ENCODE data around the gene FNDC3B. TPM values are rescaled to one million over a fixed set of nuclear protein-coding genes. Genes with fewer than 3 reads are reported as not detected.
A peak's percentile ranks its signal among the peaks of the same experiment; 100 is the strongest.

FNDC3B gene
- total RNA-seq, 2 donors from 2014 or later = 17.6 to 17.9 TPM

GRCh38 chr3:172189213-172189612, 149.8 kb downstream of the FNDC3B start:
- Mint-ChIP-seq H3K27me3 (no peaks in the 10 kb centered on the region), H3K36me3 (ENCODE audit: low read depth) (no peaks in the 10 kb centered on the region), H3K4me1 (peaks cover 3% of the 10 kb centered on the region), H3K27ac (no peak overlapping the region), H3K9me3 (no peaks in the 10 kb centered on the region), H3K4me3 (no peak overlapping the region)
- ATAC-seq (replicated peaks) = no peak

- H3K4me3 Mint-ChIP-seq = no peak overlapping the region
- no peak overlapping the region for H3K27ac Mint-ChIP-seq
- no peaks in the 10 kb centered on the region for H3K27me3 Mint-ChIP-seq
- peaks cover 3% of the 10 kb centered on the region for H3K4me1 Mint-ChIP-seq
- H3K36me3 Mint-ChIP-seq (ENCODE audit: low read depth) = no peaks in the 10 kb centered on the region
- no peak for ATAC-seq (replicated peaks)
- H3K9me3 Mint-ChIP-seq = no peaks in the 10 kb centered on the region
These were observed 150.7 kb downstream of the FNDC3B start for GRCh38 chr3:172189987-172190603.

GRCh38 chr3:172190980-172191379, 151.6 kb downstream of the FNDC3B start:
- H3K27ac Mint-ChIP-seq = no peak overlapping the region
- H3K9me3 Mint-ChIP-seq = no peaks in the 10 kb centered on the region
- no peak for ATAC-seq (replicated peaks)
- no peak overlapping the region for H3K4me3 Mint-ChIP-seq
- H3K36me3 Mint-ChIP-seq (ENCODE audit: low read depth) = no peaks in the 10 kb centered on the region
- H3K27me3 Mint-ChIP-seq = no peaks in the 10 kb centered on the region
- peaks cover 3% of the 10 kb centered on the region for H3K4me1 Mint-ChIP-seq

- Mint-ChIP-seq H3K27ac (no peak overlapping the region), H3K4me3 (no peak overlapping the region), H3K36me3 (ENCODE audit: low read depth) (no peaks in the 10 kb centered on the region), H3K27me3 (no peaks in the 10 kb centered on the region), H3K9me3 (no peaks in the 10 kb centered on the region), H3K4me1 (peaks cover 3% of the 10 kb centered on the region)
- ATAC-seq (replicated peaks) = no peak
These were observed 152.3 kb downstream of the FNDC3B start for GRCh38 chr3:172191629-172192028.

GRCh38 chr3:172192830-172193415, 153.5 kb downstream of the FNDC3B start:
- Mint-ChIP-seq H3K36me3 (ENCODE audit: low read depth) (no peaks in the 10 kb centered on the region), H3K27me3 (no peaks in the 10 kb centered on the region), H3K4me3 (no peak overlapping the region), H3K27ac (no peak overlapping the region), H3K4me1 (peaks cover 3% of the 10 kb centered on the region), H3K9me3 (no peaks in the 10 kb centered on the region)
- no peak for ATAC-seq (replicated peaks)

GRCh38 chr3:172193436-172193835, 154.1 kb downstream of the FNDC3B start:
- Mint-ChIP-seq H3K4me1 (peaks cover 3% of the 10 kb centered on the region), H3K4me3 (no peak overlapping the region), H3K36me3 (ENCODE audit: low read depth) (no peaks in the 10 kb centered on the region), H3K9me3 (no peaks in the 10 kb centered on the region), H3K27me3 (no peaks in the 10 kb centered on the region), H3K27ac (no peak overlapping the region)
- ATAC-seq (replicated peaks) = no peak

GRCh38 chr3:172194702-172195406, 155.5 kb downstream of the FNDC3B start:
- H3K36me3 Mint-ChIP-seq (ENCODE audit: low read depth) = no peaks in the 10 kb centered on the region
- H3K4me1 Mint-ChIP-seq = peaks cover 3% of the 10 kb centered on the region
- no peaks in the 10 kb centered on the region for H3K27me3 Mint-ChIP-seq
- no peak overlapping the region for H3K27ac Mint-ChIP-seq
- no peak overlapping the region for H3K4me3 Mint-ChIP-seq
- peak; percentile 37 for ATAC-seq (replicated peaks)
- no peaks in the 10 kb centered on the region for H3K9me3 Mint-ChIP-seq

- Mint-ChIP-seq H3K4me1 (peaks cover 3% of the 10 kb centered on the region), H3K27me3 (no peaks in the 10 kb centered on the region), H3K36me3 (ENCODE audit: low read depth) (no peaks in the 10 kb centered on the region), H3K4me3 (no peak overlapping the region), H3K9me3 (no peaks in the 10 kb centered on the region), H3K27ac (no peak overlapping the region)
- no peak for ATAC-seq (replicated peaks)
These were observed 156.0 kb downstream of the FNDC3B start for GRCh38 chr3:172195407-172195754.

- no peaks in the 10 kb centered on the region for H3K27me3 Mint-ChIP-seq
- no peak overlapping the region for H3K4me3 Mint-ChIP-seq
- H3K4me1 Mint-ChIP-seq = peaks cover 3% of the 10 kb centered on the region
- no peaks in the 10 kb centered on the region for H3K9me3 Mint-ChIP-seq
- no peak for ATAC-seq (replicated peaks)
- H3K36me3 Mint-ChIP-seq (ENCODE audit: low read depth) = no peaks in the 10 kb centered on the region
- no peak overlapping the region for H3K27ac Mint-ChIP-seq
These were observed 158.0 kb downstream of the FNDC3B start for GRCh38 chr3:172197344-172197743.

GRCh38 chr3:172198428-172198827, 159.1 kb downstream of the FNDC3B start:
- Mint-ChIP-seq H3K27me3 (no peaks in the 10 kb centered on the region), H3K4me3 (no peak overlapping the region), H3K4me1 (peaks cover 2% of the 10 kb centered on the region), H3K27ac (no peak overlapping the region), H3K9me3 (no peaks in the 10 kb centered on the region), H3K36me3 (ENCODE audit: low read depth) (no peaks in the 10 kb centered on the region)
- no peak for ATAC-seq (replicated peaks)

GRCh38 chr3:172199850-172200369, 160.5 kb downstream of the FNDC3B start:
- Mint-ChIP-seq H3K9me3 (peaks cover 3% of the 10 kb centered on the region), H3K36me3 (ENCODE audit: low read depth) (peaks cover 5% of the 10 kb centered on the region), H3K27ac (no peak overlapping the region), H3K4me1 (no peaks in the 10 kb centered on the region), H3K27me3 (no peaks in the 10 kb centered on the region), H3K4me3 (no peak overlapping the region)
- no peak for ATAC-seq (replicated peaks)

- Mint-ChIP-seq H3K36me3 (ENCODE audit: low read depth) (peaks cover 10% of the 10 kb centered on the region), H3K4me3 (no peak overlapping the region), H3K4me1 (no peaks in the 10 kb centered on the region), H3K27me3 (no peaks in the 10 kb centered on the region), H3K27ac (no peak overlapping the region), H3K9me3 (peaks cover 3% of the 10 kb centered on the region)
- ATAC-seq (replicated peaks) = no peak
These were observed 161.9 kb downstream of the FNDC3B start for GRCh38 chr3:172201136-172201869.

GRCh38 chr3:172201870-172202236, 162.5 kb downstream of the FNDC3B start:
- Mint-ChIP-seq H3K27ac (no peak overlapping the region), H3K27me3 (no peaks in the 10 kb centered on the region), H3K4me3 (no peak overlapping the region), H3K4me1 (no peaks in the 10 kb centered on the region), H3K36me3 (ENCODE audit: low read depth) (peaks cover 10% of the 10 kb centered on the region), H3K9me3 (peaks cover 3% of the 10 kb centered on the region)
- ATAC-seq (replicated peaks) = no peak

- no peaks in the 10 kb centered on the region for H3K27me3 Mint-ChIP-seq
- H3K4me3 Mint-ChIP-seq = no peak overlapping the region
- peaks cover 10% of the 10 kb centered on the region for H3K36me3 Mint-ChIP-seq (ENCODE audit: low read depth)
- no peak for ATAC-seq (replicated peaks)
- no peaks in the 10 kb centered on the region for H3K4me1 Mint-ChIP-seq
- peaks cover 3% of the 10 kb centered on the region for H3K9me3 Mint-ChIP-seq
- no peak overlapping the region for H3K27ac Mint-ChIP-seq
These were observed 163.4 kb downstream of the FNDC3B start for GRCh38 chr3:172202797-172203196.
